DOHH2 (cell line): Measurements from ENCODE around the gene ZSWIM1.

Experiments used
- H3F3A ChIP-seq: fragments of 200-600 bp; sonication (generic), shearing (Covaris generic); 2 replicates; pipeline ENCODE4 v1.6.0; 2016; ENCODE audit warnings: antibody characterized with exemption, mild to moderate bottlenecking; ENCODE audit not compliant: control insufficient read depth, insufficient read depth
- H3K27ac ChIP-seq: fragments of 200-600 bp; sonication (generic); 2 replicates; pipeline ENCODE4 v1.5.1; 2014; ENCODE audit warnings: low read depth, mild to moderate bottlenecking, low read length, moderate library complexity
- H3K27me3 ChIP-seq: fragments of 200-600 bp; sonication (generic); 2 replicates; pipeline ENCODE4 v1.6.1; 2014; ENCODE audit warnings: mild to moderate bottlenecking, low read length, mixed read lengths; ENCODE audit not compliant: control insufficient read depth
- H3K36me3 ChIP-seq: fragments of 200-600 bp; sonication (generic); 2 replicates; pipeline ENCODE4 v1.6.1; 2014; ENCODE audit warnings: mild to moderate bottlenecking, low read length, moderate library complexity, mixed read lengths; ENCODE audit not compliant: control insufficient read depth
- H3K4me1 ChIP-seq: fragments of 200-600 bp; sonication (generic); 2 replicates; pipeline ENCODE4 v1.6.1; 2014; ENCODE audit warnings: mild to moderate bottlenecking, low read length, mixed read lengths; ENCODE audit not compliant: control insufficient read depth
- H3K4me2 ChIP-seq: fragments of 200-600 bp; sonication (generic); 2 replicates; pipeline ENCODE4 v1.6.0; 2014; ENCODE audit warnings: mild to moderate bottlenecking, low read length, moderate library complexity
- H3K4me3 ChIP-seq: fragments of 200-600 bp; sonication (generic); 2 replicates; pipeline ENCODE4 v1.5.1; 2014; ENCODE audit warnings: mild to moderate bottlenecking, low read length, mixed read lengths
- H3K79me2 ChIP-seq: fragments of 200-600 bp; sonication (generic); 2 replicates; pipeline ENCODE4 v1.6.1; 2014; ENCODE audit warnings: mild to moderate bottlenecking, low read length, mixed read lengths; ENCODE audit not compliant: control insufficient read depth
- H3K9me2 ChIP-seq: fragments of 200-600 bp; sonication (generic); replicated peaks from 2 replicates; pipeline ENCODE4 v1.6.1; 2014; ENCODE audit warnings: mild to moderate bottlenecking, low read length, mixed read lengths; ENCODE audit not compliant: control insufficient read depth
- H3K9me3 ChIP-seq: fragments of 200-600 bp; sonication (generic); 2 replicates; pipeline ENCODE4 v1.6.1; 2014; ENCODE audit warnings: antibody characterized with exemption, low read length, mixed read lengths; ENCODE audit not compliant: control insufficient read depth, insufficient read depth
- H4K20me1 ChIP-seq: fragments of 200-600 bp; sonication (generic); 2 replicates; pipeline ENCODE4 v1.6.0; 2014; ENCODE audit warnings: low read depth, mild to moderate bottlenecking, antibody characterized with exemption, low read length, moderate library complexity; ENCODE audit not compliant: control insufficient read depth, insufficient read depth
- CTCF ChIP-seq: fragments of 200-600 bp; sonication (generic); IDR thresholded peaks from one replicate; pipeline ENCODE4 v1.5.1; 2014; ENCODE audit warnings: antibody characterized with exemption, mild to moderate bottlenecking, low read depth, low read length; ENCODE audit not compliant: poor library complexity, severe bottlenecking
- EZH2phosphoT487 ChIP-seq: fragments of 200-600 bp; sonication (generic); IDR thresholded peaks from 2 replicates; pipeline ENCODE4 v1.6.1; 2017; ENCODE audit warnings: borderline replicate concordance, mild to moderate bottlenecking, antibody characterized with exemption, low read length, moderate library complexity, mixed read lengths

Gene ZSWIM1

GRCh38 chr20:45913116-45913515 lies 32.1 kb downstream of the ZSWIM1 start:
- Histone ChIP-seq H3K36me3 (no peaks in the 10 kb centered on the region), H3K4me2 (no peak overlapping the region), H3K4me1 (peaks cover 14% of the 10 kb centered on the region), H3K79me2 (no peaks in the 10 kb centered on the region), H3F3A (no peaks in the 10 kb centered on the region), H3K9me2 (no peaks in the 10 kb centered on the region), H3K4me3 (no peak overlapping the region), H3K9me3 (no peaks in the 10 kb centered on the region), H4K20me1 (no peaks in the 10 kb centered on the region), H3K27ac (no peak overlapping the region), H3K27me3 (peaks cover 22% of the 10 kb centered on the region)
- TF ChIP-seq CTCF (no peak), EZH2phosphoT487 (no peak)

GRCh38 chr20:45917790-45918141 lies 36.7 kb downstream of the ZSWIM1 start:
- Histone ChIP-seq H3K9me3 (no peaks in the 10 kb centered on the region), H3K79me2 (no peaks in the 10 kb centered on the region), H3K4me2 (no peak overlapping the region), H3K36me3 (no peaks in the 10 kb centered on the region), H3K27me3 (peaks cover 23% of the 10 kb centered on the region), H3K27ac (no peak overlapping the region), H3K9me2 (no peaks in the 10 kb centered on the region), H3K4me3 (no peak overlapping the region), H4K20me1 (no peaks in the 10 kb centered on the region), H3K4me1 (no peaks in the 10 kb centered on the region), H3F3A (no peaks in the 10 kb centered on the region)
- TF ChIP-seq CTCF (no peak), EZH2phosphoT487 (no peak)

- H3K27me3 ChIP-seq: peaks cover 23% of the 10 kb centered on the region
- no peaks in the 10 kb centered on the region for H3K79me2 ChIP-seq
- no peaks in the 10 kb centered on the region for H3K9me2 ChIP-seq
- no peaks in the 10 kb centered on the region for H3K36me3 ChIP-seq
- H3K9me3 ChIP-seq: no peaks in the 10 kb centered on the region
- no peaks in the 10 kb centered on the region for H3F3A ChIP-seq
- no peak overlapping the region for H3K4me3 ChIP-seq
- no peak overlapping the region for H3K27ac ChIP-seq
- TF ChIP-seq CTCF (no peak), EZH2phosphoT487 (no peak)
- no peaks in the 10 kb centered on the region for H3K4me1 ChIP-seq
- H4K20me1 ChIP-seq: no peaks in the 10 kb centered on the region
- no peak overlapping the region for H3K4me2 ChIP-seq
Observed at GRCh38 chr20:45918182-45918737, 37.2 kb downstream of the ZSWIM1 start.
